Medulla oblongata (tissue), 1 donor: ENCODE results near the gene AKT2.

Source experiments
- DNase-seq: peaks from one replicate; pipeline ENCODE4 v3.0.0-alpha.2; 2015; ENCODE audit errors: extremely low spot score

Gene AKT2

GRCh38 chr19:40300668-40301067, 15.5 kb upstream of the AKT2 start:
- no peak for DNase-seq

GRCh38 chr19:40298026-40298425, 12.9 kb upstream of the AKT2 start:
- DNase-seq: no peak

- DNase-seq: peak; percentile 77
Observed at GRCh38 chr19:40294560-40294959, 9.4 kb upstream of the AKT2 start.

GRCh38 chr19:40286971-40287421, 1.9 kb upstream of the AKT2 start:
- DNase-seq: no peak

GRCh38 chr19:40286235-40286970, 1.3 kb upstream of the AKT2 start:
- no peak for DNase-seq

- peak; percentile 100 for DNase-seq
Observed at GRCh38 chr19:40285353-40286234, 449 bp upstream of the AKT2 start.

GRCh38 chr19:40284251-40284500, 969 bp downstream of the AKT2 start:
- no peak for DNase-seq

GRCh38 chr19:40283414-40284250, 1.5 kb downstream of the AKT2 start:
- no peak for DNase-seq

- DNase-seq: no peak
Observed at GRCh38 chr19:40282920-40283319, 2.2 kb downstream of the AKT2 start.

GRCh38 chr19:40282209-40282580, 3.0 kb downstream of the AKT2 start:
- DNase-seq: no peak

- DNase-seq: no peak
Observed at GRCh38 chr19:40281381-40282208, 3.5 kb downstream of the AKT2 start.

- peak; percentile 54 for DNase-seq
Observed at GRCh38 chr19:40280608-40281221, 4.4 kb downstream of the AKT2 start.

GRCh38 chr19:40279761-40280607, 5.2 kb downstream of the AKT2 start:
- no peak for DNase-seq

- DNase-seq: peak; percentile 70
Observed at GRCh38 chr19:40279120-40279551, 6.0 kb downstream of the AKT2 start.

- DNase-seq: no peak
Observed at GRCh38 chr19:40278361-40279035, 6.6 kb downstream of the AKT2 start.

GRCh38 chr19:40277356-40278059, 7.6 kb downstream of the AKT2 start:
- DNase-seq: no peak

GRCh38 chr19:40274585-40275544, 10.3 kb downstream of the AKT2 start:
- DNase-seq: no peak
